MM.1S (cell line): ENCODE results near the gene MRPS35.

Source experiments
- CTCF ChIP-seq: fragments of 300-600 bp; sonication (generic); IDR thresholded peaks from 2 replicates; pipeline ENCODE4 v1.5.1; 2016; ENCODE audit warnings: antibody characterized with exemption, low read length, mixed read lengths
- EZH2 ChIP-seq: fragments of 300-600 bp; sonication (generic); optimal IDR thresholded peaks from 2 replicates; pipeline ENCODE3; 2017; ENCODE audit warnings: low read depth, mild to moderate bottlenecking, antibody characterized with exemption, low read length, mixed read lengths
- EZH2phosphoT487 ChIP-seq: fragments of 300-600 bp; sonication (generic); IDR thresholded peaks from 2 replicates; pipeline ENCODE4 v1.6.1; 2018; ENCODE audit warnings: antibody characterized with exemption, low read length

GRCh38 chr12:27781680-27782079 is 71.0 kb downstream of the MRPS35 start:
- TF ChIP-seq CTCF (no peak), EZH2 (no peak), EZH2phosphoT487 (no peak)
